ENCODE results near the gene TMED10. TPM values are rescaled to one million over a fixed set of nuclear protein-coding genes. Genes with fewer than 3 reads are reported as not detected.

Gene TMED10
- 280 TPM for total RNA-seq
- long read RNA-seq, full-length matches to known transcripts, result 139 of 145 reads
- long read RNA-seq, partial matches to known transcripts, result 0 of 145 reads
- long read RNA-seq, other reads (novel, unspliced or antisense), result 6 of 145 reads

DNA sequence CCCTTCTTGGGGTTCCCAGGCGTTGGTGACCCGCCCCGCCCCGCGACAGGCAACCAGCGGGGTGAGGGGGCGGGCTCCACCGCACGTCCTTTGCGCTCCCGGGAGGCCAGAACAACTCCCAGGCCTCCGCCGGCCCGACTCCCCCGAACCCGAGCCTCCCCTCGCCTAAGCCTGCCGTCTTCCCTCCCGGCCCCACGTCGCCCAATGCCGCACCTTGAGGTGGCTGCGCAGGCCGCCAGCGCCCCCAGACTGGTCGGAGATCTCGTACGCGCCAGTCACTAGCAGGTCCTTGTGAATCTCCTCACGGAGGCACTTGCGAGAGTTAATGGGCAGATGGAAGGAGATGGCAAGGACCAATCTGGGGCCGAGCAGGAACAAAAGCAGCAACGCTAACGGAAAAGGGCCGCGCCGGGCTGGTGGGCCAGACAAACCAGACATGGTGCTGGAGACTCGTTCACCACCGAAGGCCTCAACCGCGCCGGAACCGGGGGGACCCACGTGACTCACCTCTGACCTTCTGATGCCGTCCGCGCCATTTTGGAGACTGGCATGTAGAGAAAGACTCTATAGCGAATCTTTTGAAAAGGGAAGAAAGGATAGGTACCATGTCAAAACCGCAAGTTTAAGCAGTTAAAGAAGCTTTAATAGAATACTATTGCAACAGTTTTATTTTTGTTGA lies at the start of gene TMED10:
TSS of gene TMED10 (minus strand) at position 471 of the 679 bp plus-strand sequence. CDS start at position 438, 33 bp downstream.
- peak; percentile 95 for ATAC-seq
- intact Hi-C loops (cut with DNase I), result loop anchor here (2.0 to 5.0 kb wide), 4 partner anchors 61 to 119 kb away; partner anchors contain the start of gene FOS
- peak; percentile 93 for DNase-seq (ENCODE audit: missing footprints)

GRCh38 chr14:75224561-75224960 lies 48.1 kb upstream of the TMED10 start:
- no peak for ATAC-seq
- intact Hi-C loops (cut with DNase I), result no loop called here
- DNase-seq (ENCODE audit: missing footprints), result no peak

GRCh38 chr14:75223664-75224154 lies 47.3 kb upstream of the TMED10 start:
- DNase-seq (ENCODE audit: missing footprints) (no peak), ATAC-seq (peak; percentile 61)
- intact Hi-C loops (cut with DNase I), result no loop called here

- peak; percentile 65 for ATAC-seq
- DNase-seq (ENCODE audit: missing footprints), result no peak
- intact Hi-C loops (cut with DNase I), result no loop called here
Measured at GRCh38 chr14:75222208-75222701, 45.8 kb upstream of the TMED10 start.

- intact Hi-C loops (cut with DNase I), result no loop called here
- DNase-seq (ENCODE audit: missing footprints) (no peak), ATAC-seq (no peak)
Measured at GRCh38 chr14:75221797-75222196, 45.4 kb upstream of the TMED10 start.

GRCh38 chr14:75220156-75220555 lies 43.7 kb upstream of the TMED10 start:
- ATAC-seq (peak; percentile 22), DNase-seq (ENCODE audit: missing footprints) (no peak)
- intact Hi-C loops (cut with DNase I), result no loop called here

- intact Hi-C loops (cut with DNase I), result no loop called here
- ATAC-seq (no peak), DNase-seq (ENCODE audit: missing footprints) (no peak)
Measured at GRCh38 chr14:75217508-75218206, 41.2 kb upstream of the TMED10 start.

- ATAC-seq (no peak), DNase-seq (ENCODE audit: missing footprints) (no peak)
- intact Hi-C loops (cut with DNase I), result no loop called here
Measured at GRCh38 chr14:75216427-75217006, 40.1 kb upstream of the TMED10 start.

- ATAC-seq, result no peak
- intact Hi-C loops (cut with DNase I), result no loop called here
- DNase-seq (ENCODE audit: missing footprints), result no peak
Measured at GRCh38 chr14:75215520-75215919, 39.1 kb upstream of the TMED10 start.

DNA sequence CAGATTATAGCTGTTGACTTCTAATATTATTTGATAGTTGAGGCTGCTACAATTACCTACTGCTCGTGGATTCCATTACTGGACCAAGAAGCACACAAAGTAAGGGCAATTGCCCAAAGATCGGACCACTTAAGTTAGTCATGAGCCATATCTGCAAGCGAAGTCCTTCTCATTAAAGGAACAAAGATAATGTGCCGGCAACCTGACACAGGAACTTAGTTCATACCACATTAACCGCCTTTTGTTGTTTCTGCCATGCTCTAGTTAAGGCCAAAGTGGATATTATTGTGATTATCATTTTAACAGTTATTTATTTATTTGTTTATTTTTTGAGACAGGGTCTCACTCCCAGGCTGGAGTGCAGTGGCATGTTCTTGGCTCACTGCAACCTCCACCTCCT lies 38.1 kb upstream of the TMED10 start:
- no peak for DNase-seq (ENCODE audit: missing footprints)
- intact Hi-C loops (cut with DNase I), result no loop called here
- no peak for ATAC-seq

DNA sequence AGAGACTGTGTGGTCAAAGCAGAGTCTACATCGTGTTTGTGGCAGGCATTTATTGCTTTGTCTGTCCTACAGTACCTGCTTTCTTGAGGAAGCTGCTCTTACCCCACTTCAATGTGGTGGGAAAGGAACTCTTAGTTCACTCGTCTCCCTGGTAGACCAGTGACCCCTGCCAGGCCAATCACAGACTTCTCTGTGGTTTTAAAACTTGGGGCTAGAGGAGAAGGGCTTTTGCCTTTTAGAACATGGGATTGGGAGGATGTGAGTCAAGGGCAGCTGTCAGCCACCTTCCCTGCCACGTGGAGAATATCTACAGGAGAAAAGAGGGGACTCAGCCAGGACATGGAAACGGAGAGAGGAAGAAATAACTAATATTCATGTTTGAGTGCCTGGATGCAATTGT lies 36.8 kb upstream of the TMED10 start:
- ATAC-seq, result no peak
- intact Hi-C loops (cut with DNase I), result no loop called here
- no peak for DNase-seq (ENCODE audit: missing footprints)

DNA sequence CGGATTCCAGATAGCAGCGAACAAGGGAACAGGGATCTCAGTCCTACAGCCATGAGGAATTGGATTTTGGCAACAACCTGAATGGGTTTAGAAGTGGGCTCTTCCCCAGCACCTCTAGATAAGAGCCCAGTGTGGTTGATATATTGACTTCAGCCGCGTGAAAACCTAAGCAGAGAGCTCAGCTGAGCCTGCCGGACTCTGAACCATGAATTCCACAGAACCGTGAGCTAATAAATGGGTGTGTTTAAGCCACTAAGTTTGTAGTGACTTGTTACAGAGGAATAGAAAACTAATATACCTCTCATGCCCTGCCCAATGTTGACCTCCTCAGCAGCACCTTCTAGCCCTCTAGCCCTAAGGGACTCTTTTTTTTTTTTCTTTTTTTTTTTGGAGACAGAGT lies 32.4 kb upstream of the TMED10 start:
- no peak for DNase-seq (ENCODE audit: missing footprints)
- ATAC-seq, result no peak
- intact Hi-C loops (cut with DNase I), result no loop called here

DNA sequence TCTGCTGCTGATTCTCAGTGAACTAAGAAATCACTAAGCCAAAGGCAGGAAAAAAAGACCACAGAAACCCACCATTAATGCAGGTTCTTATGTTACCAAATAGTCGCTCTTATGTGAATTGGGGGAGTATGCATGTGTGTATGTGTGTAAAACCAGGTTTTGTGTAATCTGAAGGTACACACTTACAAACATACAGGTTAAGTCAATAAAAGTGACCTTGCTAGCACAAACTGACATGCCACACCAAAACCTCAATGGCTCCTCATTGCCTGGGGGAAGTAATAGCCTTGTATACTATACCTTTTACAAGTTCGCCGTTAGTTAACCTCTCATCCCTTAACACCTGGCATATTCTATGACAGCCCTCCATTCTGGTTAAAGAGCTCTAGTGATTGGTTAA lies 29.8 kb upstream of the TMED10 start:
- intact Hi-C loops (cut with DNase I), result no loop called here
- no peak for DNase-seq (ENCODE audit: missing footprints)
- ATAC-seq, result no peak

DNA sequence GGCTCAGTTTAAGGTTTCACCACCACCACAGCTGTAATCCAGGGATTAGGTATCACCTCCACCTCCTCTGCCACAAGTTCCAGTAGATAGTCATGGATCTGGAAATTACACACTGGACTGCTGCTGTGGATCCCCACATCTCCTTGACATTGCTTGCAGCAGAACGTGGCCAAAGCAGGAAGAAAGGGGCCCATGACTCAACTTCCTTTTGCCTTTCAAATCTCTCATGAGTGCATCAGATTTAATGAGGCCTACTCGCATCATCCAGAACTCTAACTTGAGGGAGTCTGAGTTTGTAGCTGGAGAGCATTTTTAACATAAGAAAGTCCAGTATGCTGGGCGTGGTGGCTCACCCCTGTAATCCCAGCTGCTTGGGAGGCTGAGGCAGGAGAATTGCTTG lies 29.2 kb upstream of the TMED10 start:
- DNase-seq (ENCODE audit: missing footprints) (no peak), ATAC-seq (no peak)
- intact Hi-C loops (cut with DNase I), result no loop called here

DNA sequence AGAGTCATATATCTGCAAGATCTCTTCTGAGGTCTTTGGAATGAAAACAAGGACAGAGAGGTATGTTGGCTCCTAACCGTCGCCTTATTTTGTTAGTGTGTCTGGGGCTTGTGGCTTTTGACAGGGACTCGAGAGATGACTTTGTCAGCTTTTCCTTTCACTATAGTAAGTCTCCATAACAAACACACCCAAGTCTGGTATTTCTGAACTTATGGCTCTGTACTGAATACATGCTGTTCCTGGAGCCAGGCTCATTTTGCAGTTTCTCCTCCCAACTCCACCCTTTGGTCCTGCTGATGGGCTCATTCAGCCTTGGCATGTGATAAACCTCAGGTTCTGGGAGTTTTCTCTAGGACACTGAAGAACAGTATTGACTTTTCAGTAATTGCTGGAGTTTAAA lies 27.7 kb upstream of the TMED10 start:
- intact Hi-C loops (cut with DNase I), result no loop called here
- ATAC-seq, result no peak
- DNase-seq (ENCODE audit: missing footprints), result no peak

DNA sequence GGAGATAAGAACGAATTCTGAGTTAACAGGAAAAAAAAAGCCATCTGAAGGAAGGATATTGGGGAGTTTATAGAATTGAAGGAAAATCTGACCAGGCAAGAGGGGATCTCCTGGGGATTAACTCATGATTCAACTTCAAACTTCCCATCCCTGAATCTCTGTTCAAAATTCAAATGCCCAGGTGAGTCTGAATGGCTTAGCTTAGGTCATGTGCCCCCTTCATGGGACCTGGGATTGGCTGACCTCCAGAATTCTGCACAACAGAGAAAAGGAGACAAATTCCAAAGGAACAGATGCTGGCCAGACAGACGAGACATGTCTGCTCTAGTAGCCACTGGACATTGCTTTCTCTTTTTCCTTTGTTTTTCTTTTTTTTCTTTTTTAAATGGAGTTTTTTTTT lies 26.2 kb upstream of the TMED10 start:
- no peak for DNase-seq (ENCODE audit: missing footprints)
- no peak for ATAC-seq
- intact Hi-C loops (cut with DNase I), result no loop called here

DNA sequence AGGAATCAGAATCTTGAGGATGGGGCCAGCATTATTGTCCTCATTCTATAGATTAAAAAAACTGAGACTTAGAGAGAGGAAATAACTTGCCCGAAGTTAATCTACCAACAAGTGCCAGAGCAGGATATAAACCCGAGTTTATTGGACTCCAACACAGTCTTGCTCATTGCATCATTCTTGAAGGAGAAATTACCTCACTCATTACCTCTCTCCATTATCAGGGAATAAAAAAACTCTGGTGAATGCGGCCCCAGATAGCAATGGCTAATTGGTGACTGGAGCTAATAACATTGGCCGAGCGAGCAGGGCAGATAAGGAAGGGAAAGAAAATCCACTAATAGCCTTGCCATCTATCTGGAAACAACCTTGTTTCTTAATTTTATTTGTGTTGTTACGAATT lies 24.7 kb upstream of the TMED10 start:
- intact Hi-C loops (cut with DNase I), result no loop called here
- ATAC-seq (no peak), DNase-seq (ENCODE audit: missing footprints) (no peak)

DNA sequence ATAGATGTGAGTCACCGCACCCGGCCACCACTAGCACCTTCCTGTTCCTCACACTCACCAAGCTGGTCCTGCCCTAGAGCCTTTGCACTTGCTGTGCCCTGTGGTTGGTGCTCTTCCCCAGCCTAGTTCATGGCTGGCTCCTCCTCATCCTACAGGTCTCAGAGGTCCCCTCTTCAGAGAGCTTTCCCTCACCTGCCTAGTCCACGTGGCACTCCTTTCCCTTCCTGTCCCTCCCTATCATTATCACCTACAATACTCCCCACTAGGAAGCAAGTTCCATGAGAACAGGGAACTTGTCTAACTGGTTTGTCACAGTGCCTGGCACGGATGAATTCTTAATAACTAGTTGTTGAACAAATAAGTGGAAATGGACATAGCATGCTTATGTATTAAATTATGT lies 24.0 kb upstream of the TMED10 start:
- intact Hi-C loops (cut with DNase I), result no loop called here
- ATAC-seq (no peak), DNase-seq (ENCODE audit: missing footprints) (no peak)

DNA sequence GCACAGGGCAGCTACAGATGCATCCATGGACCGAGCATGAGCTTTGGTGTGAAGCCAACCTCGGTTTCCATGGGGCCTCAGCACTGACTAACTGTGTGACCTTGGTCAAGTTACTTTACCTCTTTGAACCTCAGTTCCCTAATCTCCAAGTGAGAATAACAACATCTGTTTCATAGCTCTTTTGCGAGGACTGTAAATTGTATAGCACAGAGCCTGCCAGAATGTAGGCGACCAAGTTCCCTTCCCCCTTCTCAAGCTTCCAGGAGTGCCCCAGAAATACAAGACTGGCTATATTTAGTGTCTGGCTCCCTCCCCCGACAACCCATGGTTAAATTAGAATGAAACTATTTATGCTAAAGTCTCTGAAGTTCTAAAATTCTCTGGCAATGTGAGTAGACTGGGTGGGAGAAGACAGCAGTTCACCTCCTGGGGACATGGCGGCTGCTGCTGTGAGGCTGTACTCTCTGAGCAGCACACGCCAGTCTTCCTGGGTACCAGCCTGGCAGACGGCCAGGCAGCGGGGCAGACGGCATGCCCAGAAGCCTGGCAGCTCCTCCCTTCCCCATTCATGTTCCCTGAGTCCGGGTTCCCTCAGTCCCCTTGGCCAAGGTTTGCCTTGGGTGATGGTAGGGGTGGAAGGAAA lies 22.0 kb upstream of the TMED10 start:
- intact Hi-C loops (cut with DNase I), result no loop called here
- DNase-seq (ENCODE audit: missing footprints) (peak; percentile 68), ATAC-seq (peak; percentile 76)
